Activated CD8-positive, alpha-beta memory T cell treated with anti-CD3 and anti-CD28 coated beads for 24 hours (primary cell): ENCODE data around the gene FAM163B.
"Not testable (repeated sequence)": the region's sequence is repeated elsewhere in the genome, so short reads cannot be mapped to it uniquely, and the experiment has no call there.

Experiments
- DNase-seq: peaks from one replicate; pipeline ENCODE4 v3.0.0-alpha.2; 2020

The FAM163B gene

GRCh38 chr9:133564451-133565116 lies 44.6 kb downstream of the FAM163B start:
- DNase-seq: no peak

GRCh38 chr9:133563814-133564213 lies 45.4 kb downstream of the FAM163B start:
- not testable (repeated sequence) for DNase-seq

GRCh38 chr9:133563291-133563796 lies 45.8 kb downstream of the FAM163B start:
- DNase-seq: no peak

- no peak for DNase-seq
Observed at GRCh38 chr9:133562611-133563290, 46.4 kb downstream of the FAM163B start.

- no peak for DNase-seq
Observed at GRCh38 chr9:133561976-133562554, 47.1 kb downstream of the FAM163B start.

- no peak for DNase-seq
Observed at GRCh38 chr9:133560944-133561343, 48.2 kb downstream of the FAM163B start.

GRCh38 chr9:133560311-133560710 lies 48.9 kb downstream of the FAM163B start:
- no peak for DNase-seq

- DNase-seq: no peak
Observed at GRCh38 chr9:133558191-133559126, 50.7 kb downstream of the FAM163B start.

- DNase-seq: no peak
Observed at GRCh38 chr9:133557581-133557980, 51.6 kb downstream of the FAM163B start.

- no peak for DNase-seq
Observed at GRCh38 chr9:133556354-133556753, 52.8 kb downstream of the FAM163B start.

GRCh38 chr9:133554729-133555128 lies 54.5 kb downstream of the FAM163B start:
- no peak for DNase-seq

GRCh38 chr9:133553973-133554713 lies 55.0 kb downstream of the FAM163B start:
- DNase-seq: no peak

- DNase-seq: no peak
Observed at GRCh38 chr9:133553123-133553522, 56.1 kb downstream of the FAM163B start.

GRCh38 chr9:133552236-133552635 lies 57.0 kb downstream of the FAM163B start:
- DNase-seq: no peak

GRCh38 chr9:133551446-133551845 lies 57.7 kb downstream of the FAM163B start:
- DNase-seq: no peak

GRCh38 chr9:133547116-133547515 lies 62.1 kb downstream of the FAM163B start:
- no peak for DNase-seq

GRCh38 chr9:133546287-133546680 lies 62.9 kb downstream of the FAM163B start:
- DNase-seq: no peak

GRCh38 chr9:133545494-133546286 lies 63.5 kb downstream of the FAM163B start:
- DNase-seq: no peak

GRCh38 chr9:133543772-133544467 lies 65.3 kb downstream of the FAM163B start:
- no peak for DNase-seq

- DNase-seq: no peak
Observed at GRCh38 chr9:133542002-133542401, 67.2 kb downstream of the FAM163B start.

GRCh38 chr9:133540698-133541025 lies 68.5 kb downstream of the FAM163B start:
- no peak for DNase-seq
